ENCODE data around the gene DLL3.

GRCh38 chr19:39496063-39496462 lies 2.7 kb upstream of the DLL3 start:
- TF ChIP-seq EZH2 (IDR thresholded peaks at IDR 0.05) (no peak), POLR2AphosphoS5 (IDR thresholded peaks at IDR 0.05; ENCODE audit: borderline replicate concordance, low read depth, low read length) (no peak)

Data from SK-N-MC (cell line).